Measurements from ENCODE around the gene SCYGR6. TPM values are rescaled to one million over a fixed set of nuclear protein-coding genes. Genes with fewer than 3 reads are reported as not detected.

SCYGR6 gene
- not detected for total RNA-seq

DNA sequence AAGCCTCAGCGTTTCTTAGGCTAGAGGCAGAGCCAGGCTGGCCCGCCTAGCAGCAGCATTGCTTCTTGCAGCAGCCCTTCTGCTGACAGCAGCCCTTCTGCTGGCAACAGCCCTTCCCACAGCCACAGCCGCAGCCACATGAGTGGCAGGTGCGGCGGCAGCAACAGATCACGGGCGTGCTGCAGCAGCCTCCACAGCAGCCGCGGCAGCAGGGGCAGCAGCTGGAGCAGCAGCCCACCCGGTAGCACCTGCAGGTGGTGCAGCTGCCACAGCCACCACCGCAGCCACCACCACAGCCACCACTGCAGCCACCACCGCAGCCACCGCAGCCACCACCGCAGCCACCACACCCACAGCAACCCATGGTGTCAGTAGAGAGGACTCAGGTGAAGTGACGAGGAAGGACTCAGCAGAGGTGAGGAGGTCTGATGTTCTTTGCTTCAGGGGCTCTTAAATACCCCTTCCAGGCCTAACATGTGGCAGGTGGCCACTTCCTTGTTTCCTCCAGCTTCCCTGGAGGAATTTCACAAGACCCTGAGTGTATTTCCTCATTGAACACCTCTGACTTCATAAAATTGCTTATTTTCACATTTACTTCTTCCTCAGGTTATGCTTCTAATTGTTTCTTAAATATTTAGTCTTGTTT, at the start of gene SCYGR6:
TSS of gene SCYGR6 (minus strand) at position 364 of the 646 bp plus-strand sequence. CDS start at position 364, 0 bp downstream.
- Histone ChIP-seq H3K4me1 (no peaks in the 10 kb centered on the region), H3K9me3 (no peaks in the 10 kb centered on the region), H3K36me3 (no peaks in the 10 kb centered on the region), H3K27ac (no peak within 1 kb of the TSS), H3K4me3 (no peak within 1 kb of the TSS), H3K27me3 (peaks cover 4% of the 10 kb centered on the region)
- TF ChIP-seq, protein P1, sequence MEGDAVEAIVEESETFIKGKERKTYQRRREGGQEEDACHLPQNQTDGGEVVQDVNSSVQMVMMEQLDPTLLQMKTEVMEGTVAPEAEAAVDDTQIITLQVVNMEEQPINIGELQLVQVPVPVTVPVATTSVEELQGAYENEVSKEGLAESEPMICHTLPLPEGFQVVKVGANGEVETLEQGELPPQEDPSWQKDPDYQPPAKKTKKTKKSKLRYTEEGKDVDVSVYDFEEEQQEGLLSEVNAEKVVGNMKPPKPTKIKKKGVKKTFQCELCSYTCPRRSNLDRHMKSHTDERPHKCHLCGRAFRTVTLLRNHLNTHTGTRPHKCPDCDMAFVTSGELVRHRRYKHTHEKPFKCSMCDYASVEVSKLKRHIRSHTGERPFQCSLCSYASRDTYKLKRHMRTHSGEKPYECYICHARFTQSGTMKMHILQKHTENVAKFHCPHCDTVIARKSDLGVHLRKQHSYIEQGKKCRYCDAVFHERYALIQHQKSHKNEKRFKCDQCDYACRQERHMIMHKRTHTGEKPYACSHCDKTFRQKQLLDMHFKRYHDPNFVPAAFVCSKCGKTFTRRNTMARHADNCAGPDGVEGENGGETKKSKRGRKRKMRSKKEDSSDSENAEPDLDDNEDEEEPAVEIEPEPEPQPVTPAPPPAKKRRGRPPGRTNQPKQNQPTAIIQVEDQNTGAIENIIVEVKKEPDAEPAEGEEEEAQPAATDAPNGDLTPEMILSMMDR (IDR thresholded peaks at IDR 0.05) = no peak
- 86% methylated on average over 2 of the region's 15 CpGs; no CpG with 5 or more reads in 1 of the 2 donors for WGBS, 2 donors (ENCODE audit: low coverage in 1 of 2)
- ATAC-seq = no peak

GRCh38 chr2:227774011-227774624, 49.6 kb upstream of the SCYGR6 start:
- no peak for ATAC-seq
- no peaks in the 10 kb centered on the region for H3K27me3 ChIP-seq
- H3K4me3 ChIP-seq = no peak overlapping the region
- 7 to 47% methylated on average over 2 to 12 of the region's 15 CpGs for WGBS, 2 donors (ENCODE audit: low coverage in 1 of 2)
- no peaks in the 10 kb centered on the region for H3K9me3 ChIP-seq
- no peaks in the 10 kb centered on the region for H3K36me3 ChIP-seq
- no peaks in the 10 kb centered on the region for H3K4me1 ChIP-seq
- H3K27ac ChIP-seq = no peak overlapping the region
- no peak for TF ChIP-seq POLR2A (IDR thresholded peaks at IDR 0.05)
- no peak for TF ChIP-seq EP300 (IDR thresholded peaks at IDR 0.05)
- no peak for TF ChIP-seq POLR2AphosphoS5 (IDR thresholded peaks at IDR 0.05)

DNA sequence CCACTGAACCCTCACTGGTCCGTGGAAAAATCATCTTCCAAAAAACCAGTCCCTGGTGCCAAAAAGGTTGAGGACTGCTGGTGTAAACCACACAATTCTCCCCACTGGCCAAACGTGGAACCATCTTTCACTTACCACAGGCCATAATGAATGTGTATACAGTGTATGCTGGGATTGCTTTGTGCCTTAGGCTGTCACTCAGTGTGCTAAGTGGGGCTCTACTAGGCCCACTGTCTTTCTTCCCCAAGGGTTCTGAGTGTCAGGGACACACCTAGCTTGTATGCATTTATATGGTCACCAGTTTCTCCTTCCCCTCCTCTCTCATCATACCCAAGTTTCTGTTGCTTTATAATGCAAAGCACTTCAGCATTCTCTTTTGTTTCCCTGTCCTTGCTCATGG, 48.4 kb upstream of the SCYGR6 start:
- TF ChIP-seq, protein P1 (IDR thresholded peaks at IDR 0.05) = no peak
- no peak for TF ChIP-seq POLR2AphosphoS5 (IDR thresholded peaks at IDR 0.05)
- no peak for TF ChIP-seq POLR2A (IDR thresholded peaks at IDR 0.05)
- TF ChIP-seq EP300 (IDR thresholded peaks at IDR 0.05) = no peak
- no peaks in the 10 kb centered on the region for H3K27me3 ChIP-seq
- ATAC-seq = no peak
- WGBS, 2 donors (ENCODE audit: low coverage in 1 of 2) = 24 to 38% methylated on average over 2 of the region's 2 CpGs
- H3K36me3 ChIP-seq = no peaks in the 10 kb centered on the region
- no peaks in the 10 kb centered on the region for H3K4me1 ChIP-seq
- no peaks in the 10 kb centered on the region for H3K9me3 ChIP-seq
- H3K27ac ChIP-seq = no peak overlapping the region
- no peak overlapping the region for H3K4me3 ChIP-seq

- Histone ChIP-seq H3K4me1 (no peaks in the 10 kb centered on the region), H3K9me3 (no peaks in the 10 kb centered on the region), H3K36me3 (no peaks in the 10 kb centered on the region), H3K27ac (no peak overlapping the region), H3K4me3 (no peak overlapping the region), H3K27me3 (no peaks in the 10 kb centered on the region)
- TF ChIP-seq, protein P1 (IDR thresholded peaks at IDR 0.05) = no peak
- no peak for TF ChIP-seq POLR2AphosphoS5 (IDR thresholded peaks at IDR 0.05)
- no peak for TF ChIP-seq POLR2A (IDR thresholded peaks at IDR 0.05)
- WGBS, 2 donors (ENCODE audit: low coverage in 1 of 2) = 79% methylated on average over 4 of the region's 5 CpGs; no CpG with 5 or more reads in 1 of the 2 donors
- ATAC-seq = no peak
Measured at GRCh38 chr2:227772197-227772661, 47.7 kb upstream of the SCYGR6 start.

DNA sequence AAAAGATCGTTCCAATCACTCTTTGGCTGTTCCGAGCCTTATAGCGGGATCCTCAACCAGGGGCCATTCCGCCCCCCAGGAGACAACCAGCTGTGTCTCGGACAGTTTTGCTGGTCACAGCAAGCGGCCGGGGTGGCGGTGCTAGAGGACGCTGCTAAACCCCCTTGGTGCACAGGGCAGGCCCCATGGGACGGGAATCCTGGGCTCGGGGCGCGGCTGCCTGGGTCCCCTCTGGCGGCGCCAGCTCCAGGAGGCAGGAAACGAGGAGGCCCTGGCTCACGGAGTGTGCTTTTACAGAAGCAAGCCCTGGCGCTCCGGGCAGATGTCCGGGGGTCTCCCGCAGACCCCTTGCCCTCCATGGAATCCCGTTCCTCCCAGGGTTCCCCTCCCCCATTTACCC, 43.3 kb upstream of the SCYGR6 start:
- no peaks in the 10 kb centered on the region for H3K36me3 ChIP-seq
- no peak overlapping the region for H3K4me3 ChIP-seq
- no peak overlapping the region for H3K27ac ChIP-seq
- no peaks in the 10 kb centered on the region for H3K27me3 ChIP-seq
- 92% methylated on average over 3 of the region's 22 CpGs; no CpG with 5 or more reads in 1 of the 2 donors for WGBS, 2 donors (ENCODE audit: low coverage in 1 of 2)
- H3K4me1 ChIP-seq = peaks cover 0 to 8% (median 0%) of the 10 kb centered on the region in 3 donors
- no peaks in the 10 kb centered on the region for H3K9me3 ChIP-seq
- TF ChIP-seq POLR2AphosphoS5 (IDR thresholded peaks at IDR 0.05) = no peak
- TF ChIP-seq, protein P1 (IDR thresholded peaks at IDR 0.05) = no peak
- no peak for TF ChIP-seq POLR2A (IDR thresholded peaks at IDR 0.05)
- TF ChIP-seq EP300 (IDR thresholded peaks at IDR 0.05) = no peak
- ATAC-seq = no peak
